Mesenteric fat pad (tissue), 1 donor: Measurements from ENCODE around the gene HUNK. TPM values are rescaled to one million over a fixed set of nuclear protein-coding genes. Genes with fewer than 3 reads are reported as not detected.
"Not testable (repeated sequence)": the region's sequence is repeated elsewhere in the genome, so short reads cannot be mapped to it uniquely, and the experiment has no call there.

ENCODE experiments used
- DNase-seq: peaks from one replicate; pipeline ENCODE4 v3.0.0-alpha.2; 2020; ENCODE audit warnings: low spot score
- total RNA-seq: library from RNA; stranded (reverse); fragmentation: NEBNext Ultra II Directional; extraction: Animal tissue kit (Norgen Biotek cat#: 25700); gene quantifications from one replicate; pipeline ENCODE4 v1.2.1, GENCODE V29; 2021
- donor health status: DM: yes; HTN: yes; CAD: no.

Gene HUNK
- total RNA-seq, 1 donor from 2014 or later, result 0.55 TPM

DNA sequence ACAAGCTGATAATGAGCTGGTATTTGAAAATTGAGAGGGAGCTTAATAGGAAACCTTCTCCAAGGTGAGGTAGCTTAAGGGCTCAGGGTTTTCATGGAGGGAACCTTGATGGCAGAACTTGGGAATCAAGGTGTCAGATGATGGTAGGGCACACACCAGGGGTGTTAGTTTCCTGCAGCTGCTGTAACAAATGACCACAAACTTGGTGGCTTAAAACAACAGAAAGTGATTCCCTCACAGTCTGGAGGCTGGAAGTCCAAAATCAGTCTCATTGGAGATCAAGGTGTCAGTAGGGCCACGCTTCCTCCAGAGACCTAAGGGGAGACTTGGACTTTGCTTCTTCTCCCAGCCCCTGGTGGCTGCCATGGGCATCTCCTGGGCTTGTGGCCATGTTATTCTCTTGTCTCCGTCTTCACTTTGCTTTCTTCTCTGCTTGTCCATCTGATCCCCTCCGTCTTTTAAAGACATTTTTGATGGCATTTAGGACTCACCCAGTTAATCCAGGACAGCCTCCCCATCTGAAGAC, 45.5 kb downstream of the HUNK start:
- no peak for DNase-seq

DNA sequence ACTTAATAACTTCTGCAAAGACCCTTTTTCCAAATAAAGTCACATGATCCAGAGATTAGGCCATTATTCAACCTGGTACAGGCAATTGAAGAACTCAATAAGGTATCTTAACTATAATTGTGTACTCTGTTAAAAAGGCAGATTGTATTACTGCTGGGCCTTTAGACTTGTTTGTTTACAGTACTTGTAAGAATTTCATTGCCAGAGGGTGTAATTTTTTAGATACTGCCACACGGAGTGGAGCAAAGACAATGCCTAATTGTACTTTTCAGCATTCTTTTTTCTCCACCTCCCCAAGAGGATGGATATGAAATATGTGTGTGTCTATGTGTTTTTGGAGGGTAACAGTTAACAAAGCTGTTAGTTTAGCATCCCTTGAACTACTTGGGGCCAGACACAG, 47.5 kb downstream of the HUNK start:
- no peak for DNase-seq

GRCh38 chr21:31921079-31921478, 48.3 kb downstream of the HUNK start:
- DNase-seq, result no peak

DNA sequence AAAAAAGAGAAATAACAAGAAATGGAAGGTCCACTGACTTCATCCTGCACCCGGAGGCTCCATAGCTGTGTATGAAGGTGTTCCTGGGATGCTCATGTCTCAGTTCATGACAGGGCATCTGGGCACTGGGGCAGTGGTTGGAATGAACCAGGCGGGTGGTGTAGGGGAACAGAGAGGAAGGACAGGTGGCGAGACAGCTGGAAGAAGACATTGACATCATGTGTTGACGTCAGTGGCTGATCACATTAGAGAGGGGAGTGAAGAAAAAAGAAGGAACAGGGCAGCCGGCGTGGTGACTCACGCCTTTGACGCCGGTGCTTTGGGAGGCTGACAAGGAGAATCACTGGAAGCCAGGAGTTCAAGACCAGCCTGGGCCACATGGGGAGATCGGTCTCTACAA, 50.1 kb downstream of the HUNK start:
- no peak for DNase-seq

DNA sequence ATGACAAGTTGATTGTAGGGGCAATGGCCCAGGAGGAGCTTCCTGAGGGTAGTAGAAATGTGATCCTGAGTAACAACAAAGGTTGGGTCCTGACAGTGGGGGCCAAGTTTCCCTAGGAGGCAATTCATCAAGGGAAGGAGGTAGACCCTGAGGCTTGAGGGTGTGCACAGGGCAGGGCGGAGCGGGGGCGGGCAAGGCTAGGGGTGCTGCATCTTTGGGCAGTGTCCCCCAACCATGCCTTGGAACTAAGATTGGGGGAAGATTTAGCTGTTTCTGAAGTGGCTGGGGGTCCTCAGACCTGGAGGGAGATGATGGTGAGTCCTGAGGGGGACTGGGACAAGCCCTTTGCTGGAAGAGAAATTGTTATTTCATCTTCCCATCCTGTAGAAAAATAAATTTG, 50.9 kb downstream of the HUNK start:
- DNase-seq, result no peak

- no peak for DNase-seq
These were observed 51.7 kb downstream of the HUNK start for GRCh38 chr21:31924548-31924947.

DNA sequence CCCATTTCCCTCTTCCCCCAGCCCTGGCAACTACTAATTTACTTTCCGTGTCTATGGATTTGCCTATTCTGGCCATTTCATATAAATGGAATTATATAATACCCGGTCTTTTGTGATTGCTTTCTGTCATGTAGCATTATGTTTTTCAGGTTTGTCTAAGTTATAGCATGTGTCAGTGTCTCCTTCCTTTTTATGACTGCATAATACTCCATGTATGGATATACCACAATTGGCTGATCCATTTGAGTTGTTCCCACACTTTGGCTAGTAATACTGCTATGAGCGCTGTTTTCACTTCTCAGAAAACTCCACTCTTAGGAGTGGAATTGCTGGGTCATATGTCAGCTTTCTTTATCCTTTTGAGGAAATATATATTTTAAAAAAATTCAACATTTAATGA, 53.7 kb downstream of the HUNK start:
- DNase-seq, result no peak

DNA sequence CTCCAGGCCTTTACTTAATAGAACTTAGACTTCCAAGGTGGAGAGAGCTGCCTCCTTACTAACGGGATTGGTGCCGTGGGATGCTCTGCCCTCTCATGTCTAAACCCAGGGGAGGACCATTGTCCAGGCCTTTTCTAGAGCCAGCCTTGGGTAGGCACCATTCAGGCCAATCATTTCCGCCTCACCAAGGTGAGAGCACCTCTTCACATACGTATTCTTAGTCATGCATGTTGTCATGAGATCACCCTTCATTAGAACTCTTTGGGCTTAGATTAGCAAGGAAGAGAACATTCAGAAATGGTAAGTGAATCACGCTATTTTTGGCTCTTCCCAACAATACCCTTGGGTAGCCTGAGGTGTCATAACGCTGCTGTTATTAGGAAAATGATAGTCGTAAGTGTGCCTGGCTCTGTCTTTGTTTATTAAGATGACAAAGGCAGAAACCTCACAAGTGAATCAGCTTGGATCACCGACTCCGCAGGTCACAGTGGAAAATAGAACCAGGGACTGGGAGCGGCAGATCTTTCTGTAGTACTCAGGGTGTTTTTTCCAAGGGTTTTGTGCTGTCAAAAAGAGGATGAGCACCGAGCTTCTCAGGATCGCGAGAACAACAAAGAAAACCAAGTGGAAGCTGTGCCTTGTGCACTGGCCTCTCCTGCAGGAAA, 55.0 kb downstream of the HUNK start:
- no peak for DNase-seq

GRCh38 chr21:31928656-31929055, 55.8 kb downstream of the HUNK start:
- DNase-seq, result no peak

- DNase-seq, result no peak
These were observed 56.7 kb downstream of the HUNK start for GRCh38 chr21:31929548-31929947.

DNA sequence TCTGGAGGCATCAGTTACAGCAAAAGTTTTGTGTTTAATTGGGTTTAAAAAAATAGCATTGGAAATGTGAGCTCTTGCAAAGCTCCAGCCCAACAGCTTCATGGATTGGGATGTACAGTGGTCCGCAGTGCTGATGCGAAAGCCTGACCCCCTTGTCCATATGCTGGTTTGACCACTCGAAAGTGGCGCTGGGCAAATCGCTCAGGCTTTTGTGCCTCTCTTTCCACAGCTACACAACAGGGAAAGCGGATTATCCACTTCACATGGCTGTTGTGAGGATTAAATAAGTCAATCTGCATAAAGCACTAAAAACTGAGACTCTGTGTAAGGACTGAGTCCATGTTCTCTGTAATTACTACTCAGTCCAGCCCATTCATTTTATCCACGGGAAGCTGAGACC, 57.2 kb downstream of the HUNK start:
- no peak for DNase-seq

DNA sequence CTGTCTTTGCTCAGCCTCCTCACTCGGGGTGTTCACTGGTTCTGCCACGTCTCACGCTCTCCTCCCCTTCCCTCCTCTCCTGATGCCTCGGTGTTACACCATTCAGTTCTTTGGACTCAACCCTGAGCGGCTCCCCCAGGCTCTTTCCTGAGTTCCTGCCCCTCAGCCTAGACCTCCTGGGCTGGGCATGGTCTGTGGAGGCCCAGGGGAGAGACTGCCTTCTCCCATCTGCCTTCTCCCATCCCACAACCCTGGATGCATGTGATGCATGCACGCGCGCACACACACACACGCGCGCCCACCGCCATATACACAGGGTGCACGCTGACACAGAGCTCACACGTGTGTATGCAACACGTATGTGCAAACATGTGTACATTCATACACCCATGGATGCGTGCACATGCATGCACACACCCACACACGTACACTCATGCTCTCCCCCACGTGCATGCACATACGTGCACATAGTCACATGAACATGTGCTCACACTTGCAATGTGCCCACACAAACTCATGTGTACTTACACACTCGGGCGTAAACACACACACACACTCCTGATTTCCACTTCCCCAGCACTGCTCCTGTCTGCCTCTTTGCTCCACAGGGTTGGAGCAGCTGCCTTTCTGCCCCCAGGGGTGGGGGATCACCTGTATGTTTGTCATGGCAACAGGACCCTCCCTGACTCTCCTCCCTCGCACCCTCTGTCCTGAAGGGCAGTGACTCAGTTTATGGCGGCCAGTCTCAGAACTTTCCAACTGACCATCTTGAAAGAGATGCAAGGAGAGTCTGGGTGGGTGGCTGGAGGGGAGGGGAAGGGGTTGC, 59.0 kb downstream of the HUNK start:
- DNase-seq, result no peak

- DNase-seq, result no peak
These were observed 59.6 kb downstream of the HUNK start for GRCh38 chr21:31932470-31932764.

DNA sequence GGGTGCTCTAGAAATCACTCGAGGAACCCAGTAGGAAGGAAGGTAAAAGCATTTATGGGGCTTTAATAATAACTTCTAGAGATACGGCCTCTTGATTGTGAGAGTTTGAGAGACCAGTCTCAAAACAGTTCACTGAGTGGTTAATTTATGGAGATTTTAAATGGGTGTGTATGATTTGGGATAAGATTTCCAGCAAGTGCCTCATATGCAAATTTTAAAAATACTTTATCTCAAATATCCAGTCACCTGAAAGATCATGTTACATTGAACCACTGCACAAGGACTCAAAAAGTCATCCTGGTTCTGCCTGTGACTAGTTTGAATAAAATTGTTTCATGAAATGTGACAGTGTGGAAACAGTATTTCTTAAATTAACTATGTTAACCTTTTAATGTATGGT, 64.5 kb downstream of the HUNK start:
- no peak for DNase-seq

GRCh38 chr21:31938330-31939301, 65.8 kb downstream of the HUNK start:
- DNase-seq, result no peak

DNA sequence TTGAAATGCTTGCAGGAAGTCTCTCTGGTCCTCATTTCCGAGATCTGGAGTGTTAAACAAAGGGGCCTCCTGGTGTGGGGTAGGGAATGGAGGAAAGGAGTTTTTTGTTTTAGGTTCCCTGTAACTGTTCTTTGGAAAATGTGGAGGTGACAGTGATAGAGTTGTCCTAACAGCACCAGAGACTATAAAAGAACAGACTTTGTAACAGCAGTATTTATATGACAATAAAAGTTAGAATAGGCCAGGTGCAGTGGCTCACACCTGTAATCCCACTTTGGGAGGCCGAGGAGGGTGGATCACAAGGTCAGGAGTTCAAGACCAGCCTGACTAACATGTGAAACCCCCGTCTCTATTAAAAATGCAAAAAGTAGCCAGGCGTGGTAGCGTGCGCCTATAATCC, 68.9 kb downstream of the HUNK start:
- DNase-seq, result no peak

GRCh38 chr21:31943561-31943960, 70.7 kb downstream of the HUNK start:
- DNase-seq, result no peak

- no peak for DNase-seq
These were observed 72.3 kb downstream of the HUNK start for GRCh38 chr21:31945141-31945540.

- DNase-seq, result no peak
These were observed 72.7 kb downstream of the HUNK start for GRCh38 chr21:31945546-31945945.

GRCh38 chr21:31946231-31946630, 73.4 kb downstream of the HUNK start:
- DNase-seq, result no peak

DNA sequence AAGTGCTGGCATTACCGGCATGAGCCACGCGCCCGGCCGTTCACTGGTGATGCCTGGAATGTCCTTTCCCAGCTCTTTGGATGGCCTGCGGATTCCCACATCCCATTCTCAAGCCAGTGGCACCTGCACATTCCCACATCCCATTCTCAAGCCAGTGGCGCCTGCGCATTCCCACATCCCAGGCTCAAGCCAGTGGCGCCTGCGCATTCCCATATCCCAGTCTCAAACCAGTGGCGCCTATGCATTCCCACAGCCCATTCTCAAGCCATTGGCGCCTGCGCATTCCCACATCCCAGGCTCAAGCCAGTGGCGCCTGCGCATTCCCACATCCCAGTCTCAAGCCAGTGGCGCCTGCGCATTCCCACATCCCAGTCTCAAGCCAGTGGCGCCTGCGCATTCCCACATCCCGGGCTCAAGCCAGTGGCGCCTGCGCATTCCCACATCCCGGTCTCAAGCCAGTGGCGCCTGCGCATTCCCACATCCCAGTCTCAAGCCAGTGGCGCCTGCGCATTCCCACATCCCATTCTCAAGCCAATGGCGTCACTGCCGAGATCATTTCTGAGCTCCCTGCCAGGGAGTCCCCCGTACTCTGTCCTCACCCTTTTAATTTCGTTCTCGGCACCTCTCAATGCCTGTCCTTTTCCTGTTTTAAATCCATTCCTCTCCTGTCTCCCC, 74.2 kb downstream of the HUNK start:
- DNase-seq, result not testable (repeated sequence)
